Amniotic stem cell (primary cell): ENCODE results near the gene FMNL2.
A peak's percentile ranks its signal among the peaks of the same experiment; 100 is the strongest.

Experiments
- DNase-seq: peaks from one replicate; lab custom pipeline; 2025; lab: John Stamatoyannopoulos, UW

Gene FMNL2

DNA sequence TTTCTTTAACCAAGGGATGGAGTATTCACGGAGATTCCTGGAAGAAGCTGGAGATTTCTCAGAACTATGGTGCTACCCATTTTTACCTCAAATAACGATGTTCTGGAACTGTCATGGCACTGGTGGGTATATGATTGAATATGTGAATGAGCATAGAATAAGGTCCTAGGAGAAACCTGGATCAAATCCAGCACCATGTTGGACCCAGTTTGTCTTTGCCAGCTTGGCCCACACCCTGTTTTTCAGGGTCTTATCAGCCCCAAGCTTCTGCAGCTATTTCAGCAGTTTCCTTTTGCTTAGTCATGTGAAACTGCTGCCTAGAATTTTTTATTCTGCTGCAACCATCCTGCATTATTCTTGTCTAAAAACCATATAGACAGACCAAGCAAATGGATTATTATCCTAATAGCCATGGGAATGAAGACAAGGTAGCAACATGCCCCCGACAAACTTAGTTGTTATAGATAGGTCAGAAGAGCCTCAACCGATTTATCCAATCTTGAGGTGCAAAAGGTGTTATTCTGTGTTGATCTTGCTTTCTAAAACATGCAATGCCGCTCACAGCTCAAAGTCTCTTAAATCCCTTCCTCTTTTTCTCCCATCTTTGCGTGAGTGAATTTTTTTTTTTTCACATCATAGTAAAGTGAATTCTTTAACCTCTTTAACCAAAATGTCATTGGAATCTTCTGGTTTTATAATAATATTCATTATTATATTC lies 248.7 kb downstream of the FMNL2 start:
- DNase-seq: no peak

DNA sequence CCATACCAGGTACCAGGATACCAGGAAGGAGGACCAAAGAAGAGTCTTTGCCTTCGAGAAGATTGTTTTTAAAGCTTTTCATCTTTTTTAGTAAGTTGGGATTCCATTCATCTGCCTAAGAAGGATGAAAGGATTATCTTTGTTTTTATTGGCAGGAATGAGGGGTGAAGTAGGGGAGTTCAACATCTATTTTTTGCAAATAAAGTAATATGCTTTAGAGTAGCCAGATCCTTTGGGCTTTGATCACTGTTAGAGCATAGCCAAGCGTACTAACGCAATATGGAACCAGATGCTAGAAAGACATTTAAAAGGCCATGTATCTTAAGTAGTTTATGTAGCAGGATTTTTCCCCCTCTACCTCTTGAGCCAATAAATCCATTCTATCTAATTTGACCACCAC lies 249.3 kb downstream of the FMNL2 start:
- no peak for DNase-seq

DNA sequence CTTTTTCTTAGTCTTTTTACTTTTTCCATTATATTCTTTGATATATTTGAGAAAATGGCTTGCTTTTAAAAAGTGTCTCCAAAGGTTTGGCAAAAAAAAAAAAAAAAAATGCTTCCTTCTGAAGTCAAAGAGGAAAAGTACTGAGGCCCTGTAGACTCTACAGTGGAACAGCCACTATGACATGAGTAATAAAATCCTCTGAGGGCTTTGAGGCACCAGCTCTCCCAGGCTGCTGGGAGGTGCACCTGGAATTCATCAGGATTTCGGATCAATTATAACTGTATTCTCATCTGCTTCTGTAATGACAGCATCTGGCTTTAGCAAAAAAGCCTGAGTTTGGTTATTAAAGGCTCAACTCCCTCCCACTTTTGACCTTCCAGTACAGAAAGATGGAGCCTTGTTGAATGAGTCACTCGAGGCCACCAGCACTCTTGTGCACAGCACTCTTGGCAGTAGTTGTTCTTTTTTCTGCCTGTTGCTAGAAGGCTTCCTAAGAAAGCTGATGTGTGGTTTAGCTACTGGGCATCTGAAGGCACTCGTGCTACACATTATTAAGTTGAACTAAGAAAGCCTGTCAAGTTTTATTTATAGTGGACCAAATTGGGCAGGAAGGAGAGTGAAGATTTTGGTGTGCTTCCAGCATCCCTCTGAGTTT lies 251.0 kb downstream of the FMNL2 start:
- peak; percentile 76 for DNase-seq

DNA sequence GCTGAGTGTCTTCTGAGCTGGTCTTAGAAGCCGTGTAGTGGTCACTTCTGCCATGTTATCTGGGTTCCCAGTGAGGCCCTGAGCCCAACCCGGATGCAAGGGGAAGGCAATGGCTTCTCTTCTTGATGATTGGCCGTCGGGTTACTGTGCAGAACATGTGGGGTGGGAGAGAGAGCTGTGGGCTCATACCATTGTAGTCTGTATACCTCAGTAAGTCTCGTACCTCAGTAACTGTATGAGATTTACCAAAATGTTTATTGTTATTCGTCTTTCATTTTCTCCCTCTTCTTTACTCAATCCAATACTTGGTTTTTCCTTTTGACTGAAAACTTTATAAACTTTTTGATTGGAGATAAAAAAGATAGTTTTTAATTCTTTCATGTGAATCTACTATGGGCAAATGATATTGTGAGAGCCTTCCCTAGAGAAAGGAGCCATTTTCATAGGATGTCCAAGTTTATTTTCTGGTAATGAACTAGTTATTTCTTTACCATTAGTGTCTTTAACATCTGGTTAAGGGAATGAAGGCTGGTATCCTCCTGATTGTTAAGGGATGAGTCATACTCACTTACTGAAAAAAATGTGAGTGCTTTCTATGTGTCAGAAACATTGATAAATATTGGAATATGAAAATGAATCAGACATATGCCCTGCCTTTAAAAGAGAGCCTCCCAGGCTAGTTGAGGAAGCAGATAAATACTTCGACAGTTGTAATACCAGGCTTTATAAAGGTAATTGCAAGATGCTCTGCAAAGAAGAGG lies 252.4 kb downstream of the FMNL2 start:
- no peak for DNase-seq

DNA sequence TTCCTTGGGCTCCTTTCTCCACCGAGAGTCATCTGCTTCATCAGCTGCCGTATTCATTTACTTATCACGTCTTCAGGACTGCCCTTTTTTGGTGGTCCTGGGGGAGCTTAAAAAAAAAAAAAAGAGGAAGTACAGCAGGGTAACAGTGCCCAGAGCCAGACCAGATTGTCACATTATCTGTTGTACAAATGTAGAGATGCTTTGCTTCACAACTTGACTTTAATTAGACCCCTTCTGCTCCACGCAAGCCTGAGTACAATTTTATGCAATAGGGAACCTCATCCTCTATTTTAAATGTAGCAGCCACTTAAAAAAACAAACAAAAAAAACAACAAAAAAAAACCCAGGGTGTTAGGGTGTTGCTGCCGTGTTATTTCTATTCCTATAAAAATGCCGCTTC lies 254.0 kb downstream of the FMNL2 start:
- DNase-seq: no peak

DNA sequence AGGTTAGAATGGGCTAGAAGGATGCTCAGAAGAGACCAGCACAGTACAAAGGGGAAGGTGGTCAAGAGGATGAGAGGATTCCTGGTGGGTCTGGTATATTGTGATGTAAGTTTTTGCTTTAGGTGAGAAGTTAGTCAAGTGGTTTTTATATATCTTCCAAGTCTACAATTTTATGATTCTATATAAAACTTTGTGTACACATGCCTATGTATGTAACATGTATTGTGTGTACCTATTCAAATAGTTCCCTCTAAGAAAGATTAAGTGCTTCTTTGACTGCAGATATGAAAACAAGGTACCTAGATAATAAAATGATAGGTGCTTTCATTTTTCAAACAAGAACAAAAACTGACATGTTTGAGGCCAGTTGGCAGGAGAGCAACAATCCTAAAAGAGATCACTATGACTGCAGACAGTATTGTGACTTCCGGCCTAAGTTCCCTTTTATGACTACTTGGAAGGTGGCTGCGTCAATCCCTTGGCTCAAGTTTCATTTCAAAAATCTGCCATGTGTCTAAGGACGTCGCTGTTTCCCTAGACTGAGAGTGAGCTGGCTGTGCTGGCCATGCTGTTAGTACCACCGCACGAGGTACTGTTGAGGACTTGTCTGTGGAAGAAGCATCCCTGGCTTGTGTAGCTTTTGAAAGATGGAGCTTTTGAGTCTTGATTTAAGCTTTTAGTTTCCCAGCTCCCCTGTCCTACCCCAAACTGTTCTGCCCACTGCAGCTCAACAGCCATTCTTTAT lies 259.2 kb downstream of the FMNL2 start:
- DNase-seq: no peak

DNA sequence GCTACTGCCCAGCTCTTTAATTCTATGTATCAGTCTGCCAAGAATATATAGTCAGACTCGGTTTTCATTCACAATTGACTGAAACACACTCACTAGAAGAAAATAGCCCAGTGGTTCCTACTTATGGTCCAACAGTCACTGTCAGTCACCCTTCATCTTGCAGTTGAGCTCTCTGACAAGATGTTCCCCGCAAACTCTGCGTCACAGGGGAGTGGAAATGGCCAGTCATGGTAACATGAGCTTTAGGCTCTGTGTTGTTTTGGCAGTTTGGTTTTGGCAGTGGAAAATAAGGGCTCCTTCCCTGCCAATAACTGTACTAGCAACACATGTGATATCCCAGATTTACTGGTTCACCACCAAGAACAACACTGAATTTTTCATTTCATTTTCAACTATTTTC lies 259.8 kb downstream of the FMNL2 start:
- no peak for DNase-seq

DNA sequence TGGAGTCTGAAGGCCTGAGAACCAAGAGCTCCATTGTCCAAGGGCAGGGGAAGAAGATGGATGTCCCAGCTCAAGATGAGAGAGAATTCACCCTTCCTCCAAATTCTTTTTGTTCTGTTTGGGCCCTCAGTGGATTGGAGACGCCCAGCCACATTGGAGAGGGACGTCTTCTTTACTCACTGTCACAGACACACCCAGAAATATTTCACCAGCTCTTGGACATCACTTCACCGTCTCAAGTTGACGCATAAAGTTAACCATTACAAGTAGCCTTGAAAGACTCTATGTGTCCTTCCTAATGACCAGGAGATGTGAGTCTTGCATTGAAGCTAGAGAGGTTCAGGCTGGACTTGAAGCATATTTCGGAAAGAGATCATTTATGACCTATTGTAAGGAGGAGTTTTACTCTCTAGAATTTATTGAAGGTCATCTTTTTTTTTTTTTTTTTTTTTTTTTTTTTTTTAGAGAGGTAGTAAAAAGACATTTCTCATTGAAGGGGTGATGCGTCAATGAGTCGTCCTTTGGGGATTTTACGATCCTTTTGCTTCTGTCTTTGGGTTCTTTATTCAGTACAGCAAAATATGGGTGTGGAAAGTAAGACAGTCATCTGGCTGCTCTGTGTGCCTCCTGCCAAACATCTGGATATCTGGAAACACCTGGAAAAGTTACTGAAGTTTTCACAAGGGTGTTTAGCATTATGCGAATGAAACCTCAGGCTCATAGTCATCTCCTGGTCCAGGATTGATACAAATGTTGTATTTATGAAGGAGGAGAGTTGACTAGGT lies 264.2 kb downstream of the FMNL2 start:
- no peak for DNase-seq

DNA sequence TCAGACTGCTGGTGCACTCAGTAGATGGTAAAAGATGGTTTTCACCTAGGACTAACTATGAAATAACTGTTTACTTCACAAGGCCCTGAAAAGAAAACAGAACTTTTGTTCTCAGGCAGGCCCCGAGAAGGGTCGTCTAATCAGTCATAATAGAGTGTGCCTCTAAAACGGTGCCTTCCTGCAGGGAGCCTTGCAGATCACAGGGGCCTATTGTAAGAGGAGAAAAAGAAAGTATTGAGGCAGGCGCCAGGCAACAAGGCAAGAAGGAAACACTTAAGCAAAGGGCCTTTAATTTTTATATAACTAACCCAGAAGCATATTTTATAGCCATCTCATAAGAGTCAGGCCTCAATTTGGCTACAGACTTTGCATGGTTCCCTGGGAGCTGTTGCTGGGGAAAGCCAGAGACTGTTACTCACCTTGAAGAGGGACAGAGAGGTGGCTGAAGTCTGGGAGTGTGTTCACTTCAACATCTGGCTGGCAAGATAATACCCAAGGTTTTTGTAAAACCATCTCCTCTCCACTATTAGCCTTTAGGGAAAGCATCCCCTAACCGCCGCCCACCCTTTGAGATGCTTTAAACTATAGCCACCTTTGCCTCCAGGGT lies 265.2 kb downstream of the FMNL2 start:
- no peak for DNase-seq

DNA sequence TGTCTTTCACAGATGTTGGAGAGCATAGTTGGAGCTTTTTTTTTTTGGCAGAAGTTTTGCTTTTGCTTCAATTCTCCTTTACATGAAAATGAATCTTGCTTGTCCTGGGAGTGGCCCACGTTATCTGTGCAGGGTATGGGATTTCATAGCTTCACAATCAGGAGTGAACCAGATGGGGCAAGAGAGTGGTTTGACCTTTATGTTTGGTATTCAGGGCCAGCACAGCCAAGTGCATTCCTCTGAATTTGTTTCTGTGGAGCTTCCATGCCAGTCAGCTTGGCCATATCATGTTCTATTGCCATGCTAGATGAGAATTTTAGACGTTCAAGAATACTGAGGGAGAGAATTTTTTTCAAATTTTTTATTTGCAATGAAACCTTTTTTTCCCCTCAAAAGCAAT lies 265.7 kb downstream of the FMNL2 start:
- DNase-seq: no peak

DNA sequence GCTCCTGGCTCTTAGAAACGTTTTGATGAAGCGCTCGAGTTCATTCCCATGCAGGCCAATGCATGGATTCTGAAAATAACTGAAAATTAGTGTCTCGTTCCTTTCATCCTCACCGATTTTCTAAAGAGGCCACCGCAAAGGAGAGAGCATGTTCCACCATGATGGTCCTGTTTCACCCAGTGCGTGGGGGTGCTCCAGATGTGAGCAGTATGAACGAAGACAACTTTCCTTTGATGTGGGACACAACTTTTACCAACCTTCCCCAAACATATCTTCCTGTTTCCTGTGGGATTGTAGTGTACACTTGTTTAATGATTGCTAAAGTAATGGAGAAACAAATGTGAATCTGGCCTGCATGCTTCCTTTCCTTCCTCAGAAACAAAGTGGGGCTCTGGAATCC lies 267.8 kb downstream of the FMNL2 start:
- DNase-seq: no peak

DNA sequence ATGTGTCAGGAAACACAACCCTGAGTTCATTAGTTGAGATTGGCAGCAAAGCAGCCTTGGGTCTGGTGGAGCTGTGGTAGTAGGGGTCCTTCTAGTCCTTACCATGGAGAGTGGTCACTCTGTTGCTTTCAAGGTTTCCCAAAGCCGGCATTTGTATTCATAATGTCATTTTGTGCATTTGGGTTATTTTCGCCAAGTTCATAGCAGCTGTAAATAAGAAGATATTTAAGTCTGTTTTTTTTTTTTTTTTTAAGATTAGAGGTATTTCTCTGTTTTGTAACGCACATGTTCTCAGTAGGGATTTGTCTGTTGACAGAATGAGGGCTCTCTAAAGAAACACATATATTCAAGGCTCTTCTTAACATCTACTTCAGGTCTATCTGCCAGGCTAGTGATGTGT lies 268.2 kb downstream of the FMNL2 start:
- DNase-seq: no peak

DNA sequence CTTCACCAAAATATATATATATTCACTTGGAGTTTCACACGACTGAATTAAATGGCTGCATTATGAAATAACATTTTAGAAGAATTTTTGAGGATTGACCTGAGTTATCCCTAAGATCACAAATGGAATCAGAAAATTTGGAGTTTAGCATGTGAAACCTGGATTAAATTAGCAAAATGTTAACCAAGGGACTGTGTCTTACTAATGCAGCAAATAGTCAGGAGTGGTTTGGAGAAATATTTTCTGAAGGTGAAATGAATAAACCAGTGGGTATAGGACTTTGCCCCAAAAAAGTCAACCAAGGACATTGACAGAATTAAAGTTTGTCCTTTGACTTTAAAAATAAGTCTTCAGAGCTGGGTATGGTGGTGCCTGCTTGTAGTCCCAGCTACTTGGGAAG lies 271.1 kb downstream of the FMNL2 start:
- no peak for DNase-seq

DNA sequence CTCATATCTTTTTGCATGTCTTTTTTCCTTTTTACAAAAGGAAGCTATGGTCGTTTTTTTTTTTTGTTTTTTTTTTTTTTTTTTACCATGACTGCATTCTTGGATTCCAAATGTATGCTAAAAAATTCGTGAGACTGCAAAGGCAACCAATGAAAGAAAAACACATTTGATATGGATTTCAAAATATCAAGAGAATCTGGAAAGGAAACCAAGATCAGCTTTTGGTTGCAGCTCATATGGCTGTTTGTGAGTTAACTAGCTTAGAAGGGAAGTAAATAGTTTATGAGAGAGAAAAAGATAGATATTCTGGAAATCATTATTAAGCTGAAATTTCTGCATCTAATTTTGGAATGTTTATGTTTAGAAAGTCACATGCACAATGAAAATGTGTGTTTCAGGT lies 272.0 kb downstream of the FMNL2 start:
- DNase-seq: no peak

DNA sequence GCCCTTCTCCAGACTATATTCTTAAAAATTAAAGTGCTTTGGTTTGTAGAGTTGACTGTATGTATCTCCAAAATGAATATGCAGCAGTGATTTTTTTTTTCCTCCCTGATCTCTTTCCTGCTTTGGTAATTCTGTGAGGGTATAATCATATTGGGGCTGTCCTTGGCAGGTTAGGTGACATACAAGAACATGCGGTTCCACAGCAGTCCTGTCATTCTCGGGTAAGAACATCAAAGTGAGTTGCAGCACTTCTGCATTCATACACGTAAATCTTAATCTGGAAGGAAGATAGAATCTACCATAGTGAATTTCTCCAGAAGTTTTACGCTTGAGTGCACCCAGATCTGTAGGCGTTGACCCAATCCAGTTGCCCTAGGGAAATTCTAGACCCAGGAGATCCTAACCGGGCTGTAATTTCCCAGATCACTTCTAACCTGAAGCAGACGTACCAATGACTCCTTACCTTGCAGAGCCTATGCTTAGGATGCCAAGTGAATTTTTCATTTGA lies 272.9 kb downstream of the FMNL2 start:
- no peak for DNase-seq

DNA sequence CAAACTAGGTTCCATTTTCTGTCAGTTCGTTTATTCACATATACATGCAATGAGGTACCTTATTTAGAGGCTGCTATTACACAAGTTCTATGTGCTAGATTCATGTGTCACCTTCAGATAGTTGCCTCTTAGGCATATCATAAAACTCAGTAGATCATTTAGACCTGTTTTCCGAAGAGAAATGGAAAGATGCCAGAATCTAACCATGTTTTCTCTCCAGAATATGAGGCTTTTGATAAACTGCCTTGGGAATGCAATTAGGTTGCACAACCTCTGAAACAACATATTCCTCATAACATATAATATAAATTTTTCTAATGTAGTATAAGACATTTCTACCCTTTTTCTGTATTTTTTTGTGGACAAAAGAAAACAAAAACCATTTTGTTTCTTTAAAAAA lies 274.2 kb downstream of the FMNL2 start:
- DNase-seq: no peak

DNA sequence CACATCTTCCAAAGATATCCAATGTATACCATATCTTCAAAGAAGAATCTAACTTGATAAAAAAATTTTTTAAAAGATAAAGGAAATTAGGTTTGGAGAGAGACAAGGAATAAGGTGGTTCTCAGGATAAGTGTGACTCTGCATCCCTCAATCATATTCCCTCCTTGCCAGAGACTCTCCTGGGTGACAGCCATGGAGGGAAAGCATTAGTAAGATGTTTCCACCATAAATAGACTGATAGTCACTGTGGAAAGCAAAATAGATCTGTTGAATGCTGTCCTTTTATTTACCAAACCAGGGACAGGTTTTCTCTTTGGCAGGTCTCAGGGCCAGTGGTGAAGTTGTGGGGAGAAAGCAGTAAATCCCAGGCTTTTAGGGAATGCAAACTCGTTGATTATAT lies 274.7 kb downstream of the FMNL2 start:
- no peak for DNase-seq

DNA sequence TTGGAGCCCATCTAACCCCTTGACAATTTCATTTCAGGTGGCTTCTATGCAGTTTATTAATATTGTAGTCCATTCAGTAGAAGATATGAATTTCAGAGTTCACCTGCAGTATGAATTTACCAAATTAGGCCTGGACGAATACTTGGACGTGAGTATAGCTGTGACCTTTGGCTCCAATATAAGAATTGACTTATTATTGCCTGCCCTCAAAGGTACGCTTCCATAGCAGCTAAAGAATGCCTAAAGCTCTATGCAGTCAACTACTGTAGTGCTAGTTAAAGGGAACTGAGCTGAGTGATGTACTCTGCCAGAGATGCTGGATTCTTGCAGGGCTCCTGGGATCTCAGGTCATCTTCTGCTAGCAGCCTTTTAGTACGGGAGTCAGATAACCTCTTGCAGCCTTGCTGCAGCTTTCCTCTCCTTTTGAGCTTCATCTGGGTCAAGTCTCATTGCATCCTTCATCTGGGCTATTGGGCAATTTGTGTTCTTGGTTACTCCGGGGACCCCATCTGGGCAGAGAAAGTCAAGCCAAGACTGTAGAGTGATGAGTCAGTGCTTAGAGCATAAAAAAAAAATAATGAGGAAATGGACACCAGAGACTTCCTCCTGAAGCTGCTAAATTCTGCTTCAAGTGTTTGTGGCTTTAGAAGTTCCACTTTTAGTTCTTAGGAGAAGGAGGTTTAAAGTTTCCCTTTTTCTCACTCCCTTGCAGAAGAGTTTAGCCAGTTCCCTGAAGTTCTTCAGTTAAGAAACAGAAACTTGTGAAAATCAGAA lies 276.7 kb downstream of the FMNL2 start:
- no peak for DNase-seq

DNA sequence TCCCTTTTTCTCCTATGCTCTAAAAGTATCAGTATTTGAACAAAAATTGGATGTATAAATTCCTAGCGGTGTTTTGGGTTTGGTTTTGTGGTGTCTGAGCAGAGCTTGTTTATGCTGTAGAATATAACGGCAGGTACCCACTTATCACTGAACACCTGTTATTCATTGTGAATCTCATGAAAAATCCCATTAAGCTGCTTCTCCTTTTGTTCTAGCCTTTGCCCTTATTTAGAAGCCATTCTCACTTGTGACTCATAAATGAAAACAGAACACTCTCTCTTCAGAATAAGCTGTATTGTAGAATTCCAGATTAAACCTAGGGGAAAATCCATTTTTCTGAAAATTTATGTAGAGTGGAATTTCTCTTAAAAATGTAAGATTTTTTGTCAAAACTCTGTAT lies 278.3 kb downstream of the FMNL2 start:
- DNase-seq: no peak

DNA sequence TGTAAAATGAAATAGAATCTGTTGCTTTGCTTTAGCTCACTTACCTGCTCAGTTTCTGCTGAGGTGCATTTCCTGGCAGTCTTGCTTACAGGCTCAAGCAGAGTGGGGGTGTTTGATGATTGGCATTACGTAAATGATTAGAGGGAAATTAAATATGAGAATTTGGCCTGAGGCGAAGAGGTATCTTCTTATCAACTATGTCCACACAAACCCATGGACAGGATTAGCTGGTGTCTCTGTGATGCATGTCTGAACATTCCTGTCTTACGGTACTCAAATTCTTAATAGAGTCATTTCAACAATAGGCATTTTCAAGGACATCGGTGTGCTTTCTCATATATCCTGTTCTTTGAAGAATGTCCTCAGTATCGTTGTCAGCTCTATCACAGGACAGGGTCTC lies 280.2 kb downstream of the FMNL2 start:
- no peak for DNase-seq
